RWPE2 (cell line): ENCODE data around the gene RNF224.
"Not testable (repeated sequence)": the region's sequence is repeated elsewhere in the genome, so short reads cannot be mapped to it uniquely, and the experiment has no call there.

Source experiments
- ATAC-seq: fragments of 200-7000 bp; cut with Tn5 transposase; 3 replicates; pipeline ENCODE4 v1.9.1; 2021; ENCODE audit warnings: low read depth
- DNase-seq: peaks from one replicate; pipeline ENCODE4 v3.0.0-alpha.2; 2020; ENCODE audit warnings: low spot score
- H3K27ac ChIP-seq: fragments of 450-650 bp; 2 replicates; pipeline ENCODE4 v1.5.1; 2017; ENCODE audit warnings: mild to moderate bottlenecking; ENCODE audit not compliant: poor library complexity, severe bottlenecking
- H3K27me3 ChIP-seq: fragments of 250-450 bp; sonication (Bioruptor Pico); 2 replicates; pipeline ENCODE4 v1.5.1; 2021; ENCODE audit warnings: mild to moderate bottlenecking, moderate library complexity; ENCODE audit not compliant: insufficient read depth, poor library complexity, severe bottlenecking
- H3K36me3 ChIP-seq: fragments of 250-450 bp; sonication (Bioruptor Pico); 2 replicates; pipeline ENCODE4 v1.5.1; 2020; ENCODE audit warnings: low read depth, mild to moderate bottlenecking, moderate library complexity
- H3K4me1 ChIP-seq: fragments of 250-450 bp; sonication (Bioruptor Pico); 2 replicates; pipeline ENCODE4 v1.5.1; 2021; ENCODE audit warnings: mild to moderate bottlenecking, moderate library complexity; ENCODE audit not compliant: insufficient read depth, poor library complexity, severe bottlenecking
- H3K4me3 ChIP-seq: fragments of 250-450 bp; sonication (Bioruptor Pico); 2 replicates; pipeline ENCODE4 v1.5.1; 2021; ENCODE audit warnings: mild to moderate bottlenecking, moderate library complexity; ENCODE audit not compliant: severe bottlenecking
- H3K9me3 ChIP-seq: fragments of 250-450 bp; sonication (Bioruptor Pico); 2 replicates; pipeline ENCODE4 v1.5.1; 2021; ENCODE audit warnings: mild to moderate bottlenecking, moderate library complexity; ENCODE audit not compliant: severe bottlenecking
- TF ChIP-seq, protein P1 (sequence below): fragments of 450-650 bp; IDR thresholded peaks from one replicate; pipeline ENCODE4 v1.5.1; 2017; ENCODE audit warnings: mild to moderate bottlenecking, moderate library complexity; ENCODE audit not compliant: poor library complexity, severe bottlenecking

The RNF224 gene

DNA sequence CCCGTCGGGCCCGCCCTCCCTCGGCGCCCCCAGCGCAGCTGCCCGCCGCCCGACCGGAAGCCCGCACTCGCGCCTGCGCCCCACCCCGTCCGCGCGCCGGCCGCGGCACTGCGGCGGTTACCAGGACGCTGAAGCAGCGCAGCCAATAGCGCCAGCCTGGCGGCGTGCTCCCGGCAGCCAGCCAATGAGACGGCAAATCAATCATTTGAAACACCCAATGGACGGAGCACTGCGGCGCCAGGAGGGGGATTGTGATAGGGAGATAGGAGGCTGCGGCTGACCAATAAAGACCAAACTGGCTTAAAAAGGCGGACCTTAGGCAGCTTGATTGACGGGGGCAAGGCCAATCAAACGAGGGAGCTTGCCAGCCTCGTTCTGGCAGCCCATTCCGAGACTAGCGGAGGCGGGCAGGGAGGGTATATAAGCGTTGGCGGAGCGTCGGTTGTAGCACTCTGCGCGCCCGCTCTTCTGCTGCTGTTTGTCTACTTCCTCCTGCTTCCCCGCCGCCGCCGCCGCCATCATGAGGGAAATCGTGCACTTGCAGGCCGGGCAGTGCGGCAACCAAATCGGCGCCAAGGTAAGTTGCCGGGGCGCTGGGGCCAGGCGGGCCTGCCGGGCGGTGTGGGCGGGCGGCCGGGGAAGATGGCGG is 13.7 kb downstream of the RNF224 start, which contains the start of gene TUBB4B:
TSS of gene TUBB4B (plus strand) at position 447 of the 649 bp plus-strand sequence. CDS start at position 521, 74 bp downstream.
- Histone ChIP-seq H3K9me3 (no peaks in the 10 kb centered on the region), H3K4me1 (peaks cover 6% of the 10 kb centered on the region), H3K27me3 (no peaks in the 10 kb centered on the region), H3K36me3 (peaks cover 25% of the 10 kb centered on the region), H3K4me3 (peak within 1 kb of the TSS; percentile 99), H3K27ac (peak within 1 kb of the TSS; percentile 91)
- TF ChIP-seq, protein P1, sequence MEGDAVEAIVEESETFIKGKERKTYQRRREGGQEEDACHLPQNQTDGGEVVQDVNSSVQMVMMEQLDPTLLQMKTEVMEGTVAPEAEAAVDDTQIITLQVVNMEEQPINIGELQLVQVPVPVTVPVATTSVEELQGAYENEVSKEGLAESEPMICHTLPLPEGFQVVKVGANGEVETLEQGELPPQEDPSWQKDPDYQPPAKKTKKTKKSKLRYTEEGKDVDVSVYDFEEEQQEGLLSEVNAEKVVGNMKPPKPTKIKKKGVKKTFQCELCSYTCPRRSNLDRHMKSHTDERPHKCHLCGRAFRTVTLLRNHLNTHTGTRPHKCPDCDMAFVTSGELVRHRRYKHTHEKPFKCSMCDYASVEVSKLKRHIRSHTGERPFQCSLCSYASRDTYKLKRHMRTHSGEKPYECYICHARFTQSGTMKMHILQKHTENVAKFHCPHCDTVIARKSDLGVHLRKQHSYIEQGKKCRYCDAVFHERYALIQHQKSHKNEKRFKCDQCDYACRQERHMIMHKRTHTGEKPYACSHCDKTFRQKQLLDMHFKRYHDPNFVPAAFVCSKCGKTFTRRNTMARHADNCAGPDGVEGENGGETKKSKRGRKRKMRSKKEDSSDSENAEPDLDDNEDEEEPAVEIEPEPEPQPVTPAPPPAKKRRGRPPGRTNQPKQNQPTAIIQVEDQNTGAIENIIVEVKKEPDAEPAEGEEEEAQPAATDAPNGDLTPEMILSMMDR = no peak
- ATAC-seq (peak; percentile 72), DNase-seq (peak; percentile 99)

DNA sequence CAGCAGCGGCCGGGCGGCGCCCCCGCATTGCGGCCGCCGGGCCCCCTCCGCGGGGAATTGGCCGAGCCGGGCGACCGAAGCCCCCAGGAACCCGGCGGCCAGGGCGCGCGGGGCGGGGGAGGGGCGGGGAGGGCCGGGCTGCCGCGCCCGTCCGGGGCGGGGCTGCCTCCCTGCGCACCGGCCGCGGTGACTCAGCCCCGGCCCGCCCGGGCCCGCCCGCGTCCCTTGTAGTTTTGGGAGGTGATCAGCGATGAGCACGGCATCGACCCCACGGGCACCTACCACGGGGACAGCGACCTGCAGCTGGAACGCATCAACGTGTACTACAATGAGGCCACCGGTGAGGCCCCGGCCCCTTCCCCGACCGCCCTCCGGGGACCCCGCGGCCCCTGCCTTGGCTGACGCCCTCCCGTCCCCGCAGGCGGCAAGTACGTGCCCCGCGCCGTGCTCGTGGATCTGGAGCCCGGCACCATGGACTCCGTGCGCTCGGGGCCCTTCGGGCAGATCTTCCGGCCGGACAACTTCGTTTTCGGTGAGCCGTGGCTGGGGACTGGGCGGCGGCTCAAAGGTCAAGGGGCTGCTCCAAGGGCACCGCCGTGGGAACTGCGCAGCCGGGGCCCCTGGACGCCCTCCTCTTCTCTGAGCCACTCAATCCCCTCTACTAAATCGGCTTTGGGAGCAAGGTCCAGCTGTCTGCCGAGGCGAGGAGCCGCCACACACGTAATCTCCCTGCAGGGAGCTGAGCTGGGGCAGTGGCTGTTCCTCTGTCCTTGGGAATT is 14.4 kb downstream of the RNF224 start:
- peaks cover 25% of the 10 kb centered on the region for H3K36me3 ChIP-seq
- H3K9me3 ChIP-seq = no peaks in the 10 kb centered on the region
- H3K4me3 ChIP-seq = peak overlapping the region; percentile 99
- TF ChIP-seq, protein P1 = no peak
- ATAC-seq (no peak), DNase-seq (no peak)
- H3K27ac ChIP-seq = peak overlapping the region; percentile 91
- no peaks in the 10 kb centered on the region for H3K27me3 ChIP-seq
- H3K4me1 ChIP-seq = peaks cover 6% of the 10 kb centered on the region

DNA sequence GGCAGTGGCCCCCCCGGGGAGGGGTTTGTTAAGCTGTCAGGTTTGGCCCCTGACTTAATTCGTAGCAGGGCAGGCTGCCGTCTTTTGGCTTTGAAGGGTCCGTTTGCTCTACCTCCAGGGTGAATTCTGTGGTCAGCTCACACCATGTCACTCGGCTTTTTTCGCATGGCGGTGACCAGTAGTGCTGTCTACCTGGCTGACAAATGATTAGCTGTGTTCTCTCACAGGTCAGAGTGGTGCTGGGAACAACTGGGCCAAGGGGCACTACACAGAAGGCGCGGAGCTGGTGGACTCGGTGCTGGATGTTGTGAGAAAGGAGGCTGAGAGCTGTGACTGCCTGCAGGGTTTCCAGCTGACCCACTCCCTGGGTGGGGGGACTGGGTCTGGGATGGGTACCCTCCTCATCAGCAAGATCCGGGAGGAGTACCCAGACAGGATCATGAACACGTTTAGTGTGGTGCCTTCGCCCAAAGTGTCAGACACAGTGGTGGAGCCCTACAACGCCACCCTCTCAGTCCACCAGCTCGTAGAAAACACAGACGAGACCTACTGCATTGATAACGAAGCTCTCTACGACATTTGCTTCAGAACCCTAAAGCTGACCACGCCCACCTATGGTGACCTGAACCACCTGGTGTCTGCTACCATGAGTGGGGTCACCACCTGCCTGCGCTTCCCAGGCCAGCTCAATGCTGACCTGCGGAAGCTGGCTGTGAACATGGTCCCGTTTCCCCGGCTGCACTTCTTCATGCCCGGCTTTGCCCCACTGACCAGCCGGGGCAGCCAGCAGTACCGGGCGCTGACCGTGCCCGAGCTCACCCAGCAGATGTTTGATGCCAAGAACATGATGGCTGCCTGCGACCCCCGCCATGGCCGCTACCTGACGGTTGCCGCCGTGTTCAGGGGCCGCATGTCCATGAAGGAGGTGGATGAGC is 15.2 kb downstream of the RNF224 start:
- Histone ChIP-seq H3K4me3 (peak overlapping the region; percentile 99), H3K9me3 (no peaks in the 10 kb centered on the region), H3K4me1 (peaks cover 6% of the 10 kb centered on the region), H3K27ac (peak overlapping the region; percentile 91), H3K27me3 (no peaks in the 10 kb centered on the region), H3K36me3 (peaks cover 25% of the 10 kb centered on the region)
- DNase-seq = no peak
- TF ChIP-seq, protein P1 = no peak
- no peak for ATAC-seq

DNA sequence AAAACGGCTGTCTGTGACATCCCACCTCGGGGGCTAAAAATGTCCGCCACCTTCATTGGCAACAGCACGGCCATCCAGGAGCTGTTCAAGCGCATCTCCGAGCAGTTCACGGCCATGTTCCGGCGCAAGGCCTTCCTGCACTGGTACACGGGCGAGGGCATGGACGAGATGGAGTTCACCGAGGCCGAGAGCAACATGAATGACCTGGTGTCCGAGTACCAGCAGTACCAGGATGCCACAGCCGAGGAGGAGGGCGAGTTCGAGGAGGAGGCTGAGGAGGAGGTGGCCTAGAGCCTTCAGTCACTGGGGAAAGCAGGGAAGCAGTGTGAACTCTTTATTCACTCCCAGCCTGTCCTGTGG is 15.9 kb downstream of the RNF224 start:
- Histone ChIP-seq H3K27ac (peak overlapping the region; percentile 91), H3K36me3 (peaks cover 25% of the 10 kb centered on the region)
- H3K27me3 ChIP-seq, ATAC-seq, DNase-seq, H3K4me3 ChIP-seq, H3K4me1 ChIP-seq, H3K9me3 ChIP-seq: not testable (repeated sequence)
